KMS-11 (cell line): ENCODE data around the gene AGER.

Experiments
- H2AFZ ChIP-seq: fragments of 200-600 bp; sonication (generic); 2 replicates; pipeline ENCODE4 v1.6.1; 2016; ENCODE audit warnings: antibody characterized with exemption, mixed run types, low read depth
- H3K27ac ChIP-seq: fragments of 200-600 bp; sonication (generic); 2 replicates; pipeline ENCODE4 v1.6.1; 2016; ENCODE audit warnings: mild to moderate bottlenecking, mixed run types
- H3K27me3 ChIP-seq: fragments of 200-600 bp; sonication (generic); 2 replicates; pipeline ENCODE4 v1.6.1; 2017; ENCODE audit warnings: mild to moderate bottlenecking, low read depth, mixed run types, moderate library complexity; ENCODE audit not compliant: insufficient read depth
- H3K36me3 ChIP-seq: fragments of 200-600 bp; sonication (generic); 2 replicates; pipeline ENCODE4 v1.6.1; 2017; ENCODE audit warnings: mild to moderate bottlenecking, mixed run types; ENCODE audit not compliant: insufficient read depth
- H3K4me1 ChIP-seq: fragments of 200-600 bp; sonication (generic); 2 replicates; pipeline ENCODE4 v1.6.1; 2016; ENCODE audit warnings: mild to moderate bottlenecking, low read depth, mixed run types; ENCODE audit not compliant: poor library complexity, severe bottlenecking
- H3K4me2 ChIP-seq: fragments of 200-600 bp; sonication (generic); 2 replicates; pipeline ENCODE4 v1.7.0; 2016; ENCODE audit warnings: mild to moderate bottlenecking, mixed run types
- H3K4me3 ChIP-seq: fragments of 200-600 bp; sonication (generic); IDR thresholded peaks from 2 replicates; pipeline ENCODE4 v1.6.1; 2017; ENCODE audit warnings: low read depth, low read length, mixed read lengths; ENCODE audit not compliant: insufficient read depth
- H3K79me2 ChIP-seq: fragments of 200-600 bp; sonication (generic); 2 replicates; pipeline ENCODE4 v1.6.1; 2016; ENCODE audit warnings: low read depth, mixed run types; ENCODE audit not compliant: insufficient read depth
- H3K9ac ChIP-seq: fragments of 200-600 bp; sonication (generic); 2 replicates; pipeline ENCODE4 v1.6.1; 2016; ENCODE audit warnings: mild to moderate bottlenecking, mixed run types
- H4K20me1 ChIP-seq: fragments of 200-600 bp; sonication (generic); 2 replicates; pipeline ENCODE4 v1.6.1; 2016; ENCODE audit warnings: mild to moderate bottlenecking, mixed run types; ENCODE audit not compliant: insufficient read depth
- CTCF ChIP-seq: fragments of 200-600 bp; sonication (generic); conservative IDR thresholded peaks from 2 replicates; pipeline ENCODE4 v1.6.1; 2017; ENCODE audit warnings: low read depth, mild to moderate bottlenecking, antibody characterized with exemption, low read length, moderate library complexity, mixed read lengths

Gene AGER

GRCh38 chr6:32149092-32149755, 34.8 kb downstream of the AGER start:
- H3K4me3 ChIP-seq: no peak overlapping the region
- H4K20me1 ChIP-seq: no peaks in the 10 kb centered on the region
- H3K36me3 ChIP-seq: no peaks in the 10 kb centered on the region
- H3K4me2 ChIP-seq: no peak overlapping the region
- no peak for TF ChIP-seq CTCF
- no peak overlapping the region for H2AFZ ChIP-seq
- no peak overlapping the region for H3K9ac ChIP-seq
- H3K79me2 ChIP-seq: no peaks in the 10 kb centered on the region
- H3K4me1 ChIP-seq: no peaks in the 10 kb centered on the region
- peaks cover 6% of the 10 kb centered on the region; the same call in 1 of the 2 replicates for H3K27me3 ChIP-seq
- no peak overlapping the region for H3K27ac ChIP-seq

- peaks cover 6% of the 10 kb centered on the region; the same call in 1 of the 2 replicates for H3K27me3 ChIP-seq
- no peaks in the 10 kb centered on the region for H3K36me3 ChIP-seq
- no peak for TF ChIP-seq CTCF
- H4K20me1 ChIP-seq: no peaks in the 10 kb centered on the region
- no peaks in the 10 kb centered on the region for H3K4me1 ChIP-seq
- H3K4me2 ChIP-seq: no peak overlapping the region
- no peaks in the 10 kb centered on the region for H3K79me2 ChIP-seq
- no peak overlapping the region for H3K27ac ChIP-seq
- no peak overlapping the region for H2AFZ ChIP-seq
- H3K4me3 ChIP-seq: no peak overlapping the region
- H3K9ac ChIP-seq: no peak overlapping the region
These were observed 35.6 kb downstream of the AGER start for GRCh38 chr6:32148289-32149091.

- H3K9ac ChIP-seq: no peak overlapping the region
- no peak overlapping the region for H2AFZ ChIP-seq
- no peak overlapping the region for H3K27ac ChIP-seq
- H3K79me2 ChIP-seq: no peaks in the 10 kb centered on the region
- no peak overlapping the region for H3K4me2 ChIP-seq
- H3K27me3 ChIP-seq: peaks cover 1% of the 10 kb centered on the region; the same call in 1 of the 2 replicates
- no peaks in the 10 kb centered on the region for H3K4me1 ChIP-seq
- no peak overlapping the region for H3K4me3 ChIP-seq
- no peak for TF ChIP-seq CTCF
- no peaks in the 10 kb centered on the region for H4K20me1 ChIP-seq
- H3K36me3 ChIP-seq: no peaks in the 10 kb centered on the region
These were observed 36.5 kb downstream of the AGER start for GRCh38 chr6:32147401-32148132.

- Histone ChIP-seq H3K27me3 (no peaks in the 10 kb centered on the region), H3K36me3 (no peaks in the 10 kb centered on the region), H3K9ac (no peak overlapping the region), H3K4me1 (no peaks in the 10 kb centered on the region), H3K4me2 (no peak overlapping the region), H3K4me3 (no peak overlapping the region), H3K27ac (no peak overlapping the region), H2AFZ (no peak overlapping the region), H3K79me2 (no peaks in the 10 kb centered on the region), H4K20me1 (no peaks in the 10 kb centered on the region)
- no peak for TF ChIP-seq CTCF
These were observed 37.4 kb downstream of the AGER start for GRCh38 chr6:32146687-32147086.
